Endothelial cell (in vitro differentiated cells): ENCODE results near the gene CCDC127. TPM values are rescaled to one million over a fixed set of nuclear protein-coding genes. Genes with fewer than 3 reads are reported as not detected.

Experiments
- DNase-seq: peaks from one replicate; pipeline ENCODE4 v3.0.0; 2021; ENCODE audit warnings: low spot score
- H3K27ac Mint-ChIP-seq: one replicate; pipeline ENCODE4 v1.8.0; 2021; ENCODE audit warnings: mixed read lengths, inconsistent platforms; ENCODE audit not compliant: unreplicated experiment
- H3K27me3 Mint-ChIP-seq: one replicate; pipeline ENCODE4 v1.8.0; 2021; ENCODE audit warnings: mild to moderate bottlenecking, moderate library complexity, mixed read lengths, inconsistent platforms; ENCODE audit not compliant: unreplicated experiment
- H3K36me3 Mint-ChIP-seq: one replicate; pipeline ENCODE4 v1.8.0; 2021; ENCODE audit warnings: mild to moderate bottlenecking, low read depth, mixed read lengths, inconsistent platforms; ENCODE audit not compliant: unreplicated experiment
- H3K4me1 Mint-ChIP-seq: one replicate; pipeline ENCODE4 v1.8.0; 2021; ENCODE audit warnings: mild to moderate bottlenecking, mixed read lengths, inconsistent platforms; ENCODE audit not compliant: unreplicated experiment
- H3K4me3 Mint-ChIP-seq: one replicate; pipeline ENCODE4 v1.8.0; 2021; ENCODE audit warnings: mild to moderate bottlenecking, mixed read lengths, inconsistent platforms; ENCODE audit not compliant: unreplicated experiment
- H3K9me3 Mint-ChIP-seq: one replicate; pipeline ENCODE4 v1.8.0; 2021; ENCODE audit warnings: mixed read lengths, inconsistent platforms; ENCODE audit not compliant: unreplicated experiment
- CTCF ChIP-seq: fragments of 200-600 bp; sonication (generic); IDR thresholded peaks from one replicate; pipeline ENCODE4 v1.5.0; 2021; ENCODE audit warnings: antibody characterized with exemption; ENCODE audit not compliant: unreplicated experiment
- total RNA-seq: library from RNA; stranded (reverse); fragmentation: NEBNext Ultra II Directional; extraction: Animal tissue kit (Norgen Biotek cat#: 25700); gene quantifications from one replicate; pipeline ENCODE4 v1.2.1, GENCODE V29; 2021; ENCODE audit not compliant: unreplicated experiment

The CCDC127 gene
- total RNA-seq, 1 donor from 2014 or later, result 8.1 TPM

- no peak for DNase-seq
Observed at GRCh38 chr5:191036-191948, 26.7 kb downstream of the CCDC127 start, which contains the start of gene LRRC14B. TSS of gene LRRC14B (plus strand) at chr5:191495. CDS start at chr5:191539, 44 bp downstream.

GRCh38 chr5:190366-191035 is 27.5 kb downstream of the CCDC127 start:
- no peak for TF ChIP-seq CTCF

More at GRCh38 chr5:191036-191948, 26.7 kb downstream of the CCDC127 start, which contains the start of gene LRRC14B:
- Mint-ChIP-seq H3K4me3 (no peak within 1 kb of the TSS), H3K27me3 (peaks cover 2% of the 10 kb centered on the region), H3K27ac (no peak within 1 kb of the TSS), H3K9me3 (no peaks in the 10 kb centered on the region), H3K36me3 (peaks cover 3% of the 10 kb centered on the region), H3K4me1 (no peaks in the 10 kb centered on the region)
- no peak for TF ChIP-seq CTCF

GRCh38 chr5:189976-190365 is 28.0 kb downstream of the CCDC127 start:
- no peaks in the 10 kb centered on the region for H3K9me3 Mint-ChIP-seq
- TF ChIP-seq CTCF, result no peak
- no peak overlapping the region for H3K4me3 Mint-ChIP-seq
- peaks cover 3% of the 10 kb centered on the region for H3K27me3 Mint-ChIP-seq
- DNase-seq, result no peak
- no peak overlapping the region for H3K27ac Mint-ChIP-seq
- no peaks in the 10 kb centered on the region for H3K4me1 Mint-ChIP-seq
- H3K36me3 Mint-ChIP-seq, result peaks cover 5% of the 10 kb centered on the region

More at GRCh38 chr5:190366-191035, 27.5 kb downstream of the CCDC127 start:
- H3K9me3 Mint-ChIP-seq, result no peaks in the 10 kb centered on the region
- peaks cover 3% of the 10 kb centered on the region for H3K36me3 Mint-ChIP-seq
- no peak overlapping the region for H3K27ac Mint-ChIP-seq
- DNase-seq, result no peak
- H3K4me1 Mint-ChIP-seq, result no peaks in the 10 kb centered on the region
- H3K27me3 Mint-ChIP-seq, result peaks cover 2% of the 10 kb centered on the region
- no peak overlapping the region for H3K4me3 Mint-ChIP-seq

GRCh38 chr5:189486-189885 is 28.5 kb downstream of the CCDC127 start:
- TF ChIP-seq CTCF, result no peak
- Mint-ChIP-seq H3K4me3 (no peak overlapping the region), H3K4me1 (no peaks in the 10 kb centered on the region), H3K27me3 (peaks cover 5% of the 10 kb centered on the region), H3K27ac (no peak overlapping the region), H3K36me3 (peaks cover 8% of the 10 kb centered on the region), H3K9me3 (no peaks in the 10 kb centered on the region)
- DNase-seq, result no peak
